Measurements from ENCODE around the gene PDZD8. TPM values are rescaled to one million over a fixed set of nuclear protein-coding genes. Genes with fewer than 3 reads are reported as not detected.

Gene PDZD8
- polyA plus RNA-seq, 1 experiment, result 33.2 TPM

DNA sequence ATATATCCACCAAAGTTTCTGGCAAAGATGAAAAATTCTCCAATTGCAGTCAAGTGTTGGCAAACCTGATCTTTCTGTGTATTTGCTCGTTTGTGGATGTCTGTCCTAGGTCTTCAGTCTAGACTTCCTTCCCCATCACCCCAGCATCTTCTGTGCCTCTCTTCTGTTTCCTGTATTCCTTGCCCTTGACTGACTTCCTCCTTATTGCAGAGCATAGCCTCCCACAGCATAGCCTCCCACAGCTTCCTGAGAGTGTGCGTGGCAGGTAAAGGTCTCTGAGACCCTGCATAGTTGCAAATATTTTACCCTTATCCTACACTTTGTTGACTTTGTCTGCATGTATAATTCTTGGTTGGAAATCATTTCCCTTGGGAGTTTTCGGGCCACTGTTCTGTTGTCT, 116.0 kb downstream of the PDZD8 start:
- CTCF ChIA-PET, result no interaction called here
- Histone ChIP-seq H3K27me3 (ENCODE audit: control insufficient read depth, insufficient read depth, low read length) (peaks cover 10% of the 10 kb centered on the region), H3K4me3 (ENCODE audit: low read depth, low read length) (no peak overlapping the region)

DNA sequence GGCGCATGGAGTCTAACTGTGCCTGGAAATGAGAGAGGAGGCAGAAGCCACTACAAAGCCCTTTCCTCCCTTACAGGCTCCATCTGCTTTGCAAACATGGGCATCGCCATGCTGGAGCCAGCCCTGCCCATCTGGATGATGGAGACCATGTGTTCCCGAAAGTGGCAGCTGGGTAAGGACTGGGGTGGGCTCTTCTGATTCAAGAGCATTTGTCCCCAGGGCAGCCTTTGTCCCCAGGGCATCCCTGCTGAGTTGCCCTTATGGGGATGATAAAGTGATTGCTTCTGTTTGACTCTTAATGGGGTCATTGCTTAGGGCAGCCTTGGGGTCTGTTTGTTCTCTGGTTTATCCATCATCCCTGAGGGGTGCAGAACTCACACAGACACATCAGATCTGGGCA, 117.5 kb downstream of the PDZD8 start:
- Histone ChIP-seq H3K27me3 (ENCODE audit: control insufficient read depth, insufficient read depth, low read length) (peaks cover 8% of the 10 kb centered on the region), H3K9me3 (ENCODE audit: control insufficient read depth, insufficient read depth, low read length) (no peaks in the 10 kb centered on the region), H3K4me3 (ENCODE audit: low read depth, low read length) (no peak overlapping the region), H3K27ac (ENCODE audit: low read depth, low read length) (no peak overlapping the region)
- DNase-seq (ENCODE audit: low read depth, low spot score), result no peak
- CTCF ChIA-PET, result interaction anchor here (1.5 kb wide), 1 partner anchor 41 kb away, joined by 3 read pairs; no protein-coding TSS in a partner anchor
- TF ChIP-seq, protein P1, sequence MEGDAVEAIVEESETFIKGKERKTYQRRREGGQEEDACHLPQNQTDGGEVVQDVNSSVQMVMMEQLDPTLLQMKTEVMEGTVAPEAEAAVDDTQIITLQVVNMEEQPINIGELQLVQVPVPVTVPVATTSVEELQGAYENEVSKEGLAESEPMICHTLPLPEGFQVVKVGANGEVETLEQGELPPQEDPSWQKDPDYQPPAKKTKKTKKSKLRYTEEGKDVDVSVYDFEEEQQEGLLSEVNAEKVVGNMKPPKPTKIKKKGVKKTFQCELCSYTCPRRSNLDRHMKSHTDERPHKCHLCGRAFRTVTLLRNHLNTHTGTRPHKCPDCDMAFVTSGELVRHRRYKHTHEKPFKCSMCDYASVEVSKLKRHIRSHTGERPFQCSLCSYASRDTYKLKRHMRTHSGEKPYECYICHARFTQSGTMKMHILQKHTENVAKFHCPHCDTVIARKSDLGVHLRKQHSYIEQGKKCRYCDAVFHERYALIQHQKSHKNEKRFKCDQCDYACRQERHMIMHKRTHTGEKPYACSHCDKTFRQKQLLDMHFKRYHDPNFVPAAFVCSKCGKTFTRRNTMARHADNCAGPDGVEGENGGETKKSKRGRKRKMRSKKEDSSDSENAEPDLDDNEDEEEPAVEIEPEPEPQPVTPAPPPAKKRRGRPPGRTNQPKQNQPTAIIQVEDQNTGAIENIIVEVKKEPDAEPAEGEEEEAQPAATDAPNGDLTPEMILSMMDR (IDR thresholded peaks at IDR 0.05; ENCODE audit: low read depth, low read length), result no peak
- POLR2A ChIA-PET, result no interaction called here

More for the DNA sequence above, 116.0 kb downstream of the PDZD8 start:
- TF ChIP-seq, protein P1 (IDR thresholded peaks at IDR 0.05; ENCODE audit: low read depth, low read length), result no peak
- DNase-seq (ENCODE audit: low read depth, low spot score), result no peak
- Histone ChIP-seq H3K9me3 (ENCODE audit: control insufficient read depth, insufficient read depth, low read length) (no peaks in the 10 kb centered on the region), H3K27ac (ENCODE audit: low read depth, low read length) (no peak overlapping the region)
- POLR2A ChIA-PET, result no interaction called here

DNA sequence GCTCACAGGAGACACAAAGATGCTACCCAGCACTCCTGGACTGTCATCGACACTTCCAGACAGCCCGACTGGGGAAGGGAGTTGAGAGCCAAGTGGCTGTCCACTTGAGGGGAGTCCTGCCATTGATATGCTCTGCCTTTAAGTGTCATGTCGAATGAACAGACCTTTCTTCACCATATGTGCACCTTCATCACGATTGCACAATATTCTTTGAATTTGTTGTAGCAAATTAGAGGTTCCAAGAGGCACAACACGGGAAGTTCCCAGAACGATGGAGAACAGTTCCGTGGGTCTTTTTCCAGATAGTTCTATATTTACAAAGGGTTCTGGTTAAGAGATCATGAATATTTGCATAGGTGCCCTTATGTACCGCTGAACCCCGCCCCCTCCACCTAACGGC, 118.3 kb downstream of the PDZD8 start:
- Histone ChIP-seq H3K9me3 (ENCODE audit: control insufficient read depth, insufficient read depth, low read length) (no peaks in the 10 kb centered on the region), H3K27me3 (ENCODE audit: control insufficient read depth, insufficient read depth, low read length) (peaks cover 8% of the 10 kb centered on the region), H3K27ac (ENCODE audit: low read depth, low read length) (no peak overlapping the region), H3K4me3 (ENCODE audit: low read depth, low read length) (no peak overlapping the region)
- ChIA-PET POLR2A (no interaction called here), CTCF (interaction anchor here (1.5 kb wide), 1 partner anchor 40 kb away, joined by 3 read pairs; no protein-coding TSS in a partner anchor)
- no peak for DNase-seq (ENCODE audit: low read depth, low spot score)
- TF ChIP-seq, protein P1 (IDR thresholded peaks at IDR 0.05; ENCODE audit: low read depth, low read length), result no peak

DNA sequence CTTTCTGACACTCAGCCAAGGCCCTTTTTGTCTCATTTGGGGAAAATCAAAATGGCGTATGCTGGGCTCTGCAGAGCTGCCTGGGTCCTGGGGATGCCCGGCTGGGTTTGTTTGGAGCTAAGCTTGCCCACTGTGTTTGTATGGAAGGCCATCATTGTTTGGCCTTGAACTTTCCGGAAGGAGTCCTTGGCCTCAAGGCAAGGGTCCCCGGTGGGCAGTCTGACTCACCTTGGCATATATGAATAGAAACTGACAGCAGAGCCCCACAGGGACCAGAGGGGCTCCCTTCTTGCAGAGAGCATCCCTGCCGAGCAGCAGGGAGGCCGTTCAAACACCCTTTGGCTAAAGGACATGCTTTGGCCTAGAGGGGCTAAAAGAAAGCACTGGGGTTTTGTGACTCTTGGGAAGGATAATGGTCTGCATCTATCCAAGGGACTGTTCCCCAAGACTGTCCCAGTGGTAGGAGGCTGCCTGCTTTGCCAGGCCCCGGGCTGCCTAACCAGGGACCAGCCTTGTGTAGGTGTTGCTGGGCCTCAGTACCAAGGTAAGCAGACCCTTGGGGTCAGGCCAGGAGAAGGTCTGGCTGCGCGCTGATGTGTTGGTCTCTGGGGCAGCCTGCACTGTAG, 119.3 kb downstream of the PDZD8 start:
- Histone ChIP-seq H3K27me3 (ENCODE audit: control insufficient read depth, insufficient read depth, low read length) (peaks cover 5% of the 10 kb centered on the region), H3K4me3 (ENCODE audit: low read depth, low read length) (no peak overlapping the region), H3K27ac (ENCODE audit: low read depth, low read length) (no peak overlapping the region), H3K9me3 (ENCODE audit: control insufficient read depth, insufficient read depth, low read length) (no peaks in the 10 kb centered on the region)
- no peak for DNase-seq (ENCODE audit: low read depth, low spot score)
- CTCF ChIA-PET, result no interaction called here
- POLR2A ChIA-PET, result no interaction called here
- TF ChIP-seq, protein P1 (IDR thresholded peaks at IDR 0.05; ENCODE audit: low read depth, low read length), result no peak

DNA sequence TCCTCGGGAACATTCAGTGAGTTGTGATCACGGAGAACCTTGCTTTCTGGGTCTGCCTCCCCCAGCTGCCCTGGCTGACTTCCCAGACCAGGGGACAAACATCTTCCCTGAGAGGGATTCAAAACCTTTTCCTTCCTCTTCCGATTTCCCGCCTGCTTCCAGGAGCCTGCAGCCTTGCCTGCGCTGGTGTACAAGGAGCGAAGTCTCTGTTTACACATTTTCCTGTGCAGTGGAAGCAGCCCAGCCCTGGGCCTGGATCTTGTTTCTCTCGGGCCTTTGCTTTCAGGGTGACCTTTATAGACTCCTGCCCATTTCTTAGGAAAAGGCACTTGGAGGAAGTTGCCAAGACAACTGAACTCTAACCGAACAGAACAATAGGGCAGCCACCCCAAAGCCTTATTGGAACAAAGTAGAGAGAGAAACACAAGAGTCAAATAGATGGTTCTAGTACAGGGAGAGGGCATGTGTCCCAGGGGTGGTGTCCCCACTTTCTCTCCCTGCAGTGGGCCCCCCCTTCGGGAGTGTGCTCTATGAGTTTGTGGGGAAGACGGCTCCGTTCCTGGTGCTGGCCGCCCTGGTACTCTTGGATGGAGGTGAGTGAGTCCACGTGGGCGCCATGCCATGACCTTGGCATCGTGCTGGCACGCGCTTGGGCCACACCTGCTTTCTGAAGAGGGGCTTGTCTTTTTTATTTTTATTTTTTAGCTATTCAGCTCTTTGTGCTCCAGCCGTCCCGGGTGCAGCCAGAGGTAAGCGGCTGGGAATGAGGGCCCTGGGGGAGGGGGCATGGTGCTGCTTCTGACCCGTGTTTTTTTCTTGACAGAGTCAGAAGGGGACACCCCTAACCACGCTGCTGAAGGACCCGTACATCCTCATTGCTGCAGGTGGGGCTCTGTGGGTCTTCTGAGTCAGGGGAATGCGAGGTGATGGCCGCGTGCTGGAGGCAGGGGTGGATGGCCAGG, 120.2 kb downstream of the PDZD8 start:
- ChIA-PET CTCF (no interaction called here), POLR2A (no interaction called here)
- TF ChIP-seq, protein P1 (IDR thresholded peaks at IDR 0.05; ENCODE audit: low read depth, low read length), result no peak
- Histone ChIP-seq H3K9me3 (ENCODE audit: control insufficient read depth, insufficient read depth, low read length) (no peaks in the 10 kb centered on the region), H3K27ac (ENCODE audit: low read depth, low read length) (no peak overlapping the region), H3K27me3 (ENCODE audit: control insufficient read depth, insufficient read depth, low read length) (peaks cover 3% of the 10 kb centered on the region), H3K4me3 (ENCODE audit: low read depth, low read length) (no peak overlapping the region)
- DNase-seq (ENCODE audit: low read depth, low spot score), result no peak
